Activated CD4-positive, alpha-beta T cell treated with anti-CD3 and anti-CD28 coated beads, Interleukin-2, Interleukin-6, amounts not matched to agents 100 ng/mL and 50 ng/mL, durations not matched to agents 16 hours and 8 hours (primary cell): Measurements from ENCODE around the gene CUTA.
"Not testable (repeated sequence)": the region's sequence is repeated elsewhere in the genome, so short reads cannot be mapped to it uniquely, and the experiment has no call there.

ENCODE experiments used
- DNase-seq: peaks from one replicate; pipeline ENCODE4 v3.0.0-alpha.2; 2020

The CUTA gene

GRCh38 chr6:33399881-33400280, 18.0 kb downstream of the CUTA start:
- not testable (repeated sequence) for DNase-seq

- DNase-seq, result not testable (repeated sequence)
These were observed 19.3 kb downstream of the CUTA start for GRCh38 chr6:33398601-33399000.

- no peak for DNase-seq
These were observed 20.4 kb downstream of the CUTA start for GRCh38 chr6:33397541-33397940.

GRCh38 chr6:33392979-33393378, 24.9 kb downstream of the CUTA start:
- no peak for DNase-seq

- DNase-seq, result no peak
These were observed 25.3 kb downstream of the CUTA start for GRCh38 chr6:33392595-33392948.

- DNase-seq, result peak; percentile 69
These were observed 25.8 kb downstream of the CUTA start for GRCh38 chr6:33391922-33392594.

- peak; percentile 100 for DNase-seq
These were observed 26.5 kb downstream of the CUTA start, which contains the start of gene KIFC1 for GRCh38 chr6:33391278-33391921. KIFC1 (plus strand) TSS chr6:33391823; CDS start chr6:33391986, 163 bp downstream.

GRCh38 chr6:33390767-33391277, 27.1 kb downstream of the CUTA start:
- no peak for DNase-seq

- DNase-seq, result no peak
These were observed 27.7 kb downstream of the CUTA start for GRCh38 chr6:33390173-33390572.

- DNase-seq, result no peak
These were observed 33.3 kb downstream of the CUTA start for GRCh38 chr6:33384581-33385020.

- no peak for DNase-seq
These were observed 34.3 kb downstream of the CUTA start for GRCh38 chr6:33383427-33384185.

- DNase-seq, result no peak
These were observed 37.5 kb downstream of the CUTA start for GRCh38 chr6:33380272-33380981.

GRCh38 chr6:33379184-33379583, 38.7 kb downstream of the CUTA start:
- DNase-seq, result not testable (repeated sequence)

- DNase-seq, result no peak
These were observed 40.7 kb downstream of the CUTA start for GRCh38 chr6:33377171-33377570.

GRCh38 chr6:33375143-33375671, 42.7 kb downstream of the CUTA start:
- DNase-seq, result no peak

GRCh38 chr6:33373960-33374910, 43.7 kb downstream of the CUTA start:
- no peak for DNase-seq

GRCh38 chr6:33372526-33373123, 45.3 kb downstream of the CUTA start:
- DNase-seq, result no peak

- DNase-seq, result not testable (repeated sequence)
These were observed 46.0 kb downstream of the CUTA start for GRCh38 chr6:33371901-33372300.

GRCh38 chr6:33367715-33368025, 50.2 kb downstream of the CUTA start:
- not testable (repeated sequence) for DNase-seq

- DNase-seq, result no peak
These were observed 50.7 kb downstream of the CUTA start for GRCh38 chr6:33367009-33367714.
